GM21717 (cell line): ENCODE results near the gene CCDC40.

Experiments used
- ATAC-seq: cut with Tn5 transposase; IDR thresholded peaks from one replicate; pipeline ENCODE4 v1.9.1; 2021; ENCODE audit warnings: mild to moderate bottlenecking, moderate library complexity; ENCODE audit not compliant: unreplicated experiment

CCDC40 gene

GRCh38 chr17:80112471-80113032 is 76.1 kb downstream of the CCDC40 start:
- ATAC-seq, result no peak

GRCh38 chr17:80113033-80113484 is 76.6 kb downstream of the CCDC40 start:
- ATAC-seq, result no peak

- ATAC-seq, result no peak
These were observed 78.3 kb downstream of the CCDC40 start for GRCh38 chr17:80114758-80115157.

- no peak for ATAC-seq
These were observed 78.7 kb downstream of the CCDC40 start for GRCh38 chr17:80115159-80115558.

- no peak for ATAC-seq
These were observed 80.0 kb downstream of the CCDC40 start for GRCh38 chr17:80116276-80116920.

- no peak for ATAC-seq
These were observed 80.5 kb downstream of the CCDC40 start for GRCh38 chr17:80116921-80117380.

- no peak for ATAC-seq
These were observed 81.3 kb downstream of the CCDC40 start for GRCh38 chr17:80117491-80118401.

- no peak for ATAC-seq
These were observed 82.3 kb downstream of the CCDC40 start for GRCh38 chr17:80118601-80119270.

- no peak for ATAC-seq
These were observed 82.9 kb downstream of the CCDC40 start for GRCh38 chr17:80119271-80119791.

GRCh38 chr17:80119839-80120238 is 83.4 kb downstream of the CCDC40 start:
- ATAC-seq, result no peak

- no peak for ATAC-seq
These were observed 85.7 kb downstream of the CCDC40 start for GRCh38 chr17:80122026-80122575.

GRCh38 chr17:80122926-80123505 is 86.6 kb downstream of the CCDC40 start:
- no peak for ATAC-seq

- ATAC-seq, result no peak
These were observed 87.3 kb downstream of the CCDC40 start for GRCh38 chr17:80123791-80124190.

- no peak for ATAC-seq
These were observed 88.0 kb downstream of the CCDC40 start for GRCh38 chr17:80124351-80124981.

- no peak for ATAC-seq
These were observed 89.4 kb downstream of the CCDC40 start for GRCh38 chr17:80125656-80126448.

GRCh38 chr17:80126449-80126715 is 89.9 kb downstream of the CCDC40 start:
- no peak for ATAC-seq

- ATAC-seq, result no peak
These were observed 92.6 kb downstream of the CCDC40 start for GRCh38 chr17:80129006-80129565.

- no peak for ATAC-seq
These were observed 94.5 kb downstream of the CCDC40 start for GRCh38 chr17:80130992-80131391.
